A549 treated with RU486 at 1 μM for 4 hours (cell line): ENCODE measurements around the gene FOXN4. TPM values are rescaled to one million over a fixed set of nuclear protein-coding genes. Genes with fewer than 3 reads are reported as not detected.

Source experiments
- total RNA-seq: library from RNA; stranded (reverse); fragments of 200-300 nt; extraction: Qiagen RNA extraction; gene quantifications from 5 replicates; pipeline ENCODE4 v1.2.3, GENCODE V29; 2022; ENCODE audit warnings: low read depth

The FOXN4 gene
- not detected in 5 replicates for total RNA-seq

GRCh38 chr12:109308534-109309380 is at the start of gene FOXN4:
Gene FOXN4 (minus strand): TSS chr12:109309284. CDS start chr12:109308321, 963 bp downstream.

GRCh38 chr12:109347589-109347988 is 38.5 kb upstream of the FOXN4 start, which contains the start of gene MYO1H:
Gene MYO1H (plus strand): TSS chr12:109347900. CDS start chr12:109347961, 61 bp downstream.

Other genes with a start within 250 kb of the FOXN4 start
- 44.9 to 49.6 TPM (median 45.2 TPM) in 5 replicates for gene ALKBH2, start 215.8 kb downstream of the FOXN4 start, total RNA-seq
- 86.0 to 87.7 TPM (median 86.8 TPM) in 5 replicates for gene UNG, start 211.7 kb downstream of the FOXN4 start, total RNA-seq
- 3.6 to 8.3 TPM (median 6.5 TPM) in 5 replicates for gene ACACB, start 192.7 kb downstream of the FOXN4 start, total RNA-seq
- gene MYO1H, start 38.6 kb upstream of the FOXN4 start, total RNA-seq = not detected in 5 replicates
- 40.9 to 52.2 TPM (median 43.8 TPM) in 5 replicates for gene KCTD10, start 168.0 kb upstream of the FOXN4 start, total RNA-seq
- gene UBE3B, start 168.3 kb upstream of the FOXN4 start, total RNA-seq = 12.1 to 14.4 TPM (median 13.7 TPM) in 5 replicates